Fibroblast of pulmonary artery (primary cell): ENCODE measurements around the gene ATP9A.

Source experiments
- DNase-seq: peaks from one replicate; pipeline ENCODE4 v3.0.0-alpha.2; 2010; ENCODE audit warnings: low read depth
- H3K4me3 ChIP-seq: replicated peaks from 2 replicates; pipeline ENCODE4 v1.5.1; 2011; ENCODE audit warnings: low read depth, mild to moderate bottlenecking, control low read depth, low read length, moderate library complexity
- CTCF ChIP-seq: IDR thresholded peaks from 2 replicates; pipeline ENCODE4 v1.5.1; 2011; ENCODE audit warnings: mild to moderate bottlenecking, control low read depth, low read length, inconsistent platforms; ENCODE audit errors: missing control alignments

The ATP9A gene

DNA sequence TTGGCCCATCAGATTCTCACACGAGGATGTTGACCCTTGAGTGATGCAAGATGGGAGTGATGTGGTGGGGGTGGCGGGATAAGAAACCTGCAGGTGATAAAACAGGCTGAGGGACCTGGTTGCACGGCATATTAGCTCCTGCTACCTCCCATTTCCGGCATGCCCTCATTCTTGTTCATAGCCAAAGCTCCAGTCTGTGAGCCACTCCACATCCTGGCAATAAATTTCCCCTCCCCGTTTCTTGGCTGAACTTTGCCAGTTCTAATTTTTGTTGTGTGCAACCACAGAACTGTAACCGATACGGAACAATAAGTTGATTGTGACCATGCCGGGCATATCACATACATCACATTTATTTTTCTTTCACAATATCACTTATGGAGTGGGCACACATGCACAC is 184.1 kb downstream of the ATP9A start:
- no peak for DNase-seq
- TF ChIP-seq CTCF, result no peak
- H3K4me3 ChIP-seq, result no peak overlapping the region

GRCh38 chr20:51583499-51583898 is 184.7 kb downstream of the ATP9A start:
- no peak for TF ChIP-seq CTCF
- DNase-seq, result no peak
- no peak overlapping the region for H3K4me3 ChIP-seq

GRCh38 chr20:51583073-51583472 is 185.1 kb downstream of the ATP9A start:
- no peak overlapping the region for H3K4me3 ChIP-seq
- TF ChIP-seq CTCF, result no peak
- no peak for DNase-seq

GRCh38 chr20:51581571-51581970 is 186.6 kb downstream of the ATP9A start:
- no peak for DNase-seq
- no peak for TF ChIP-seq CTCF

DNA sequence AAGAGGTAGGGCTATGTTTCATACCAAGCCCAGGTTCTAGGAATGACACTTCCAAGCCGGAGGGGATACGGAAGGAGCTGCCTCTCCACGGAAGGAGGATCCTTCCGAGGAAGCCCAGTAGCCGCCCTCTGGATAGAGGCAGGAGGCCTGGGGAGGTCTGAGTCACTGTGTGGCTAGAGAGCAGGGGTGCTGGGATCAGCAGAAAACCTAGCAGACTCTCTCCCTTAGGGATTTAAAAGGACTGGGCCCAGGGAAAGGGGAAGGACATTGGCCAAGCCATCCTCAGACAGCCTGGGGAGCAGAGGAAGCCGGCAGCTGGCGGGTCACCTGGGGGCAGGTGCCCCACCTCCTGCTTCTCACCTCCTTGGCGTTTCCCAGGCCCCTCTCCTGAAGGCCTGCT is 189.1 kb downstream of the ATP9A start:
- DNase-seq, result no peak
- no peak for TF ChIP-seq CTCF

More at GRCh38 chr20:51581571-51581970, 186.6 kb downstream of the ATP9A start:
- no peak overlapping the region for H3K4me3 ChIP-seq

DNA sequence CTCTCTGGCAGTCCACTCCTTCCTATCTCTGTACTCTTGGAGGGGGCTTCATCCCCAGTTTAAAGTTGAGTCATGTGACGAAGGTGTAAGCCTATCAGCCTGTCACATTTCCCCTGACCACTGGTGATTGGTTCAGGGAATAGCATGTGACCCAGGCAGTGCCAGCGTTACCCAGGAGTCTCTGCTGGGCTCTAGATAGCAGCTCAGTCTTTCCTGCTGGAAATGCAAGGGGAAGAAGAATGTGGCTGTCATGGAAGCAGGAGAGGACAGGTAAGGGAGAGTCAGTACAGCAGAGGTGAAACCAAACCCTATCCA is 190.1 kb downstream of the ATP9A start:
- TF ChIP-seq CTCF, result no peak
- no peak overlapping the region for H3K4me3 ChIP-seq
- no peak for DNase-seq

More for the DNA sequence above, 189.1 kb downstream of the ATP9A start:
- H3K4me3 ChIP-seq, result no peak overlapping the region

DNA sequence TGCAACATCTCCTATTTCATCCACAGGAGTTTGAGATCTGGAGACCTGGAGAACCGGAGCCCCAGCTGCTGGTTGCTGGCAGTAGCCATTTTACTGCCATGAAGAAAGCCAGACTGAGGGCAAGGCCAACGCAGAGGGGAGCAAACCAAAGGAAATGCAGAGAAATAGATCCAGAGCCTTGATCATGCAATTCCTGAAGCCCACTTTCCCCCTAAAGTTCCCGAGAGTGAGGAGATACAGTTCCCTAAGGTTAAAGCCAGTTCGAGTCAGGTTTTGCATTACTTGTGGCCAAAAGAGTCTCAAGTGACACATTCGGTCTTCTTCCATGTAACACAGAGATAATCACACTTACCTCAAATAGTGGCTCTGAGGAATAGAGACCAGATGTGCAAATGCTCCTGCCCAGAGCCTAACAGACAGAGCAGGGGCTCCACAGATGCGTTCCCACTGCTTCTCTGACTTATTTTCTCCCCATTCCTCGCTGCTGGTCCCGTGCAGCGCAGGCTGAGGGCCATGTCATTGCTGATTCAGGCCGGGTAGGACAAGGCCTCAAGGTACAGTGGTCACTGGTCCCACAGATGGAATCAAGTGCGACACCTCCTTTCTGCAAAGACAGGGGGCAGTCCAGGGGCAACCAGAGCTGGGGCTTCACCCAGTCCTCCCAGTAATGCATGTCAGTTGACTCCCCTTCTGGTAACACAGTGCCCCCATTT is 190.6 kb downstream of the ATP9A start:
- H3K4me3 ChIP-seq, result no peak overlapping the region
- no peak for DNase-seq
- TF ChIP-seq CTCF, result no peak
